GM19099 (cell line): Measurements from ENCODE around the gene RCBTB2.
A peak's percentile ranks its signal among the peaks of the same experiment; 100 is the strongest.

Source experiments
- POLR2A ChIP-seq: IDR thresholded peaks from 3 replicates; pipeline ENCODE4 v1.6.1; 2011; ENCODE audit warnings: low read depth; ENCODE audit not compliant: insufficient read length; ENCODE audit errors: extremely low read depth

RCBTB2 gene

GRCh38 chr13:48532506-48533499 lies at the start of gene RCBTB2:
TSS of gene RCBTB2 (minus strand) at chr13:48533080. CDS start at chr13:48521939, 11,141 bp downstream.
- peak; percentile 78 for TF ChIP-seq POLR2A

DNA sequence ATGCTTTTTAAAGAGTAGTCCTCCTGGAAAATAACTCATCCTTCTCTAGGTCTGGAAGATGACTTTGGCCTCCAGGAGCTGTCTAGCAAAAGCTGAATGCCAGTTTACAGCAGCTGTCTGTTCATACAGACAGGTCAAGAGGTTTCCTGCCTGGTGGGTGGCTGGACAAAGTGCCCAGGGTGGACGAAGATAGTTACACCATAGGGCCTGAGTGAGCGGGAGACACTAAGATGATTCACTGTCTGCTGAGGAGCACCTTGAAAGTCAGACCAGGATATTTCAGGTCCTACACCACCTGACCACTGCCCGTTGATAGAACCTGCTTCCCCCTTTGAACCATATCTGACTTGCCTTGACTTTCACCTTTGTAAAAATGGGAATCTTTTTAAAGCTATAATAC lies 49.2 kb upstream of the RCBTB2 start:
- no peak for TF ChIP-seq POLR2A

GRCh38 chr13:48580896-48581295 lies 48.0 kb upstream of the RCBTB2 start:
- TF ChIP-seq POLR2A = no peak

GRCh38 chr13:48580185-48580803 lies 47.4 kb upstream of the RCBTB2 start:
- no peak for TF ChIP-seq POLR2A

DNA sequence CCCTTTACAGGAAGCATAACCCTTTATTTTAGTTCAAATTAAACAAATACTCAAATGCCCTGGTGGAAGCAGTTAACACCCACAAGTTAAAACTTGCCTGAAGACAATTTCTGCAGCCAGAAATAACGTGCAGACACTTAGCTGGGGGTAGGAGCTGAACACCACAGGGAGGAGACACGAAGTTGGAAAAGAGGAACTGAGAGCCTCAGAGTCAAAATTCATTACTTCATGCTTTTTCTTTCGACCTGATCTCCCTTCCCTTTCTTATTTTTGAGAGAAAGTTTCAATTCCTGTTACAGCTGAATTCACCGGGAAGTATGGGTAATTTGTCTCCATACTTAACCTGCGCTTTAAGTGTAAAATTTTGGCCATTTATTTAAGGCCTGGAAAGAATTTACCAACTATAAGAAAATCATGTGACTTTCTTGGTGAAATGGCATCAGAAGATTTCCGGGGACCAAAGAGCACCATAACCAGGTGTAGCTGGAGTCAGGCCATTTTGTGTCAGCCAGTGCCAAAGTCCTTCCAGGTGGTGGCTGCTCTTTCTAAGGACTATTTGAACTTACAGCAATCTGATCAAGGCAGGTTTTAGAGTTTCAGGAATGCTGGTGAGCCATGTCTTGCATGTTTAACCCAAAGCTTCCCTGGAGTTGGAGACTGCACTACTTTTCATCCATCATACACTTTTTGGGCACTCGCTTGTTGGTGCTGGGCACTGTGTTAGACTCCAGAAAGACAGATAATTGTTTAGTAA lies 46.5 kb upstream of the RCBTB2 start:
- TF ChIP-seq POLR2A = peak; percentile 38

- no peak for TF ChIP-seq POLR2A
These were observed 45.8 kb upstream of the RCBTB2 start for GRCh38 chr13:48578516-48579164.

DNA sequence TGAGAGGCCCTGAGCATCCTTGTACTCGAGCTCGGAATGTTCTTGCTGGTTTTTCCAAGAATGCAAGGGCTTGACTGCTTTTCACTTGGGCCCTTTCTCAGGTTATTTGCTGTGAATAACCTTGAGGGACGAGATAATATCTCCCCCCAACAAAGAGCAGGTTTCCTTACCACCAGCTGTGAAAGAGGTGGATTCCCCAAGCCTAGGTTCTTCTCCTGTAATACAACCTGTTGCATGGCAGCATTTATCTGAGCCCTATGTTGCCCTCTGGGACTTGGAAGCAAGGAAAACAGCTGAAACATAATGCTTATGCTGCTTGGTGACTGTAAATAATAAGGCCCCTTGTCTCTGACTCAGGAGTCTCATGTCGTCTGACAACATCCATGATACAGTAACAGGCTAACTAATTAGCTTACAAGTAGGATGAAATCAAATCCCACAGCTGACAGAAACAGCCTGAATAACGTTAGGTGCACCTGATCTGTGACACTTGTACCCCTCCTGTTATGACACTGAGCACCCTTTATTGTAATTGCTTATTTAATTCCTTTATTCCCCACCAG lies 43.6 kb upstream of the RCBTB2 start:
- TF ChIP-seq POLR2A = no peak

DNA sequence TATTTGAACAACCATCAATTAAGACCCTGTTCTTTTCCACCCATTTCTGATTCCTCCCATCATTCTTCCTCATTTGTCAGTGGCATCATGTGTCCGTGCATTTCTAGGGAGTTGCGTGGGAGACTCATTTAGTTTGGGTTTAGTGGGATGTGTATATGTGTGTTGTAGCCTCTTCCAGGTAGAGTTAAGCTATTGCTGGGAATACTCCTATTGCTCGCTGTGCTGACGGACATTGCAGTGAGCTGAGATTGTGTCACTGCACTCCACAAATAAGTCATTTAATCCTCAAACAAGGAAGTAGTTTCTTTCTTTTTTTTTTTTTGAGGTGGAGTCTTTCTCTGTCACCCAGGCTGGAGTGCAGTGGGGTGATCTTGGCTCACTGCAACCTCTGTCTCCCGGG lies 42.2 kb upstream of the RCBTB2 start:
- no peak for TF ChIP-seq POLR2A

GRCh38 chr13:48574041-48574796 lies 41.3 kb upstream of the RCBTB2 start:
- TF ChIP-seq POLR2A = no peak

DNA sequence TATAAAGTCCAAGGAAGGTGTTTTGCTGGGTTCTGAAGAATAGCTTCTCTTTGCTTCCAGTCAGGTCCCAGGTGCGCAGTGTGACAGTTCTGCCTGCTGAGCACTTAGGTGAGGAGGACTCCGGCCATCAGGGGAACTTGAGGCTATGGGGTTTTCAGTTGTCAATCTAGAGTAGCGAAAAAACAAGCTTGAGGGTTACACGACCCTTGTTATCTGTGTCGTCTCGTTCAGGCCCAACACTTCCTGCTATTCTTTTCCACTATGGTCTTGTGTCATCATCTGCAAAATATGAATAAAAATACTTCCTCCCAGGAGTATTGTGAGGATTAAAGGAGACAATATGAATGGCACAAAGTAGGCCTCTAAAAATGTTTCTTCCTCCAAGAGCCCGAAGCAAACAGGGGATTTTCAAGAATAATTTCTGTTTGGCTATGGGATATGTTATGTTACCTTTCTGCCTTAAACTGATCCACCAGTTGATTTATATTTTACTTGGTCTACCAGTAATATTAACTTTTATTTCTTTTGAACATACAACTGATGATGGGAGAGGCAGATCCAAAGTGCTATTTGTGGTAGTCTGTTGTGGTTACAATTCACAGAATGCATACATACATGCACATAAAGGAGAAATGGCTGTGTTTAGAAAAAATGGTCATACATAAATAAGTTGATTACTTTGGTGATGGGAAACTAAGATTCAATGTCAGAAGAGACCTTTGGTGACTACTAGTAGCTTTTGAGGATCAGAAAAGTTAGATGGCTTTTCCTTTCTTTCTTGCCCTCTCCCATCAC lies 40.5 kb upstream of the RCBTB2 start:
- TF ChIP-seq POLR2A = no peak

- no peak for TF ChIP-seq POLR2A
These were observed 38.4 kb upstream of the RCBTB2 start for GRCh38 chr13:48571126-48571913.

GRCh38 chr13:48570216-48570828 lies 37.4 kb upstream of the RCBTB2 start:
- no peak for TF ChIP-seq POLR2A

- no peak for TF ChIP-seq POLR2A
These were observed 36.3 kb upstream of the RCBTB2 start for GRCh38 chr13:48569104-48569666.
